ENCODE data around the gene INSR.

Gene INSR

DNA sequence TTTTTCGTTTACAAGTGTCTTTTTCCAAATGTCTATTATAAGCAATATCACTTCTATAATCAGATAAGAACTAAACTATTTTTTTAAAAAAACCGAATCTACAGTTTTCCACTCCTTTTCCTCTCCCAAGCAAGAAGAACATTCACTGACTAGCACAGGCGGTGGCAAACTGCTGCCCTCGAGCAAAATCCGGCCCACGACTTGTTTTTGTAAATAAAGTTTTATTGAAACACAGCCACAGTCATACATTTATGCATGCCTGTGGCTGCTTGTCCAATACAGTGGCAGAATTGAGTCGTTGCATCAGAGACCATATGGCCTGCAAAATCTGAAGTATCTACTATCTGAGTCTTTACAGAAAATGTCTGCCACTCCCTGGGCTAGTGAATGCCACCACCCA is 27.4 kb downstream of the INSR start:
- DNase-seq (ENCODE audit: low read depth), result no peak
- TF ChIP-seq, protein P1, sequence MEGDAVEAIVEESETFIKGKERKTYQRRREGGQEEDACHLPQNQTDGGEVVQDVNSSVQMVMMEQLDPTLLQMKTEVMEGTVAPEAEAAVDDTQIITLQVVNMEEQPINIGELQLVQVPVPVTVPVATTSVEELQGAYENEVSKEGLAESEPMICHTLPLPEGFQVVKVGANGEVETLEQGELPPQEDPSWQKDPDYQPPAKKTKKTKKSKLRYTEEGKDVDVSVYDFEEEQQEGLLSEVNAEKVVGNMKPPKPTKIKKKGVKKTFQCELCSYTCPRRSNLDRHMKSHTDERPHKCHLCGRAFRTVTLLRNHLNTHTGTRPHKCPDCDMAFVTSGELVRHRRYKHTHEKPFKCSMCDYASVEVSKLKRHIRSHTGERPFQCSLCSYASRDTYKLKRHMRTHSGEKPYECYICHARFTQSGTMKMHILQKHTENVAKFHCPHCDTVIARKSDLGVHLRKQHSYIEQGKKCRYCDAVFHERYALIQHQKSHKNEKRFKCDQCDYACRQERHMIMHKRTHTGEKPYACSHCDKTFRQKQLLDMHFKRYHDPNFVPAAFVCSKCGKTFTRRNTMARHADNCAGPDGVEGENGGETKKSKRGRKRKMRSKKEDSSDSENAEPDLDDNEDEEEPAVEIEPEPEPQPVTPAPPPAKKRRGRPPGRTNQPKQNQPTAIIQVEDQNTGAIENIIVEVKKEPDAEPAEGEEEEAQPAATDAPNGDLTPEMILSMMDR (conservative IDR thresholded peaks at IDR 0.05; ENCODE audit: control insufficient read depth, insufficient read depth, low read depth, low read length), result no peak
- H3K4me3 ChIP-seq (ENCODE audit: control insufficient read depth, low read depth, low read length), result no peak overlapping the region

DNA sequence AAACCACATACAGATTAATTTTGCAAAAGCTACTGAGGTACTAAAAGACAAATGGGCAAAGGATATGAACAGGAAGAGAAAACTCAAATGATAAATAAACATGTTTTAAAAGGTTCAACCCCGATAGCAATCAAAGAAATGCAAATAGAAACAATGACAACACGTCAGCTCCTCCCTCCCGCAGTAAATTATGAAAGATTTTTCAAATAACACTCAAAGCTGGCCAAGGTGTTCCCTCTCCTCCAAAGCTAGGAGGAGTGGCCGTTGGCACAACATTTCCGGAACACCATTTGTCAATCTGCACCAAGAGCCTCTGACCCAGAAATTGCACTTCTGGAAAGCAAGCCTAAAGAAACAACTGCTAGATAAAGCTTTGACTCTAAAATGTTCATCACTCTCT is 28.3 kb downstream of the INSR start:
- no peak for DNase-seq (ENCODE audit: low read depth)
- H3K4me3 ChIP-seq (ENCODE audit: control insufficient read depth, low read depth, low read length), result no peak overlapping the region
- TF ChIP-seq, protein P1 (conservative IDR thresholded peaks at IDR 0.05; ENCODE audit: control insufficient read depth, insufficient read depth, low read depth, low read length), result no peak

DNA sequence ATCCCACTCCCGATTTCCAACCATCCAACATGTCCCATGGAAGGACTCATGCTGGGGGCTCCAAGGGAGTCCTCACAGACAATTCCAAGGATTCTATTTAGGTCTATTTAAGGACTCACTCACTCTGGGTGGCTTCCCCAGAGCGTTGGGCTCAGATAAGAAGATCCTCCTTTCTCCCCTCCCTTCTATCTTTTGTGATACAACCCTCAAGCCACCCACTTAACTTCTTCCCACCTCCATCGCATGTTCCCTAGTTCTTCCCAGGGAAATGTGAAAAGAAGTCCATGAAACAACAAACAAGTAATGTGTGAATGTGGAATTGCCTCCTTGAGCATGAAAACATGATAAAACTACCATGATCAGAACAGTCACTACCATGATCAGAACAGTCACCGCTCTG is 29.4 kb downstream of the INSR start:
- H3K4me3 ChIP-seq (ENCODE audit: control insufficient read depth, low read depth, low read length), result no peak overlapping the region
- DNase-seq (ENCODE audit: low read depth), result no peak
- TF ChIP-seq, protein P1 (conservative IDR thresholded peaks at IDR 0.05; ENCODE audit: control insufficient read depth, insufficient read depth, low read depth, low read length), result no peak

DNA sequence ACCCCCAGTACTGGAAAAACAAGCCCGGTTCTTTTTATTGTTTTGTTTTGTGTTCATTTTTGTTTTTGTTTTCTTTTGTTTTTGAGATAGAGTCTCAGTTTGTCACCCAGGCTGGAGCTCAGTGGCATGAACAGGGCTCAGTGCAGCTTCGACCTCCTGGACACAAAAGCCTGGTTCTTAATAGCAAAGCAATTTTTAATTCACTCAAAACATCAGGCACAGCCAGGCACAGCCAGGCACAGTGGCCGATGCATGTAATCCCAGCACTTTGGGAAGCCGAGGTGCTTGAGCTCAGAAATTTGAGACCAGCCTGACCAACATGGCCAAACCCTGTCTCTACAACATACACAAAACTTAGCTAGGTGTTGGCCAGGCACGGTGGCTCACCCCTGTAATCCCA is 30.7 kb downstream of the INSR start:
- DNase-seq (ENCODE audit: low read depth), result no peak
- TF ChIP-seq, protein P1 (conservative IDR thresholded peaks at IDR 0.05; ENCODE audit: control insufficient read depth, insufficient read depth, low read depth, low read length), result no peak
- H3K4me3 ChIP-seq (ENCODE audit: control insufficient read depth, low read depth, low read length), result no peak overlapping the region

DNA sequence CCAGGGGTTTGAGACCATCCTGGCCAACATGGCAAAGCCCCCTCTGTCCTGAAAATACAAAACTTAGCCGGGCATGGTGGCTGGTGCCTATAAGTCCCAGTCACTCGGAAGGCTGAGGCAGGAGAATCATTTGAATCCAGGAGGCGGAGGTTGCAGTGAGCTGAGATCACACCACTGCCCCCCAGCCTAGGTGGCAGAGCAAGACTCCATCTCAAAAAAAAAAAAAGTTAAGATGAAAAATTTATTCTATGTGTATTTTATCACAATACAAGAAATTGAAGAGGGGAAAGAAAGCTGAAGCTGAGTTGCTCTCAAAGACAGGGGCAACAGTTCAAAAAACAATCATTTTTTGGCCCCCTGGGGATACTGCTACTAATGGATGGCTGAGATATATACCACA is 31.1 kb downstream of the INSR start:
- TF ChIP-seq, protein P1 (conservative IDR thresholded peaks at IDR 0.05; ENCODE audit: control insufficient read depth, insufficient read depth, low read depth, low read length), result no peak
- DNase-seq (ENCODE audit: low read depth), result no peak
- H3K4me3 ChIP-seq (ENCODE audit: control insufficient read depth, low read depth, low read length), result no peak overlapping the region

DNA sequence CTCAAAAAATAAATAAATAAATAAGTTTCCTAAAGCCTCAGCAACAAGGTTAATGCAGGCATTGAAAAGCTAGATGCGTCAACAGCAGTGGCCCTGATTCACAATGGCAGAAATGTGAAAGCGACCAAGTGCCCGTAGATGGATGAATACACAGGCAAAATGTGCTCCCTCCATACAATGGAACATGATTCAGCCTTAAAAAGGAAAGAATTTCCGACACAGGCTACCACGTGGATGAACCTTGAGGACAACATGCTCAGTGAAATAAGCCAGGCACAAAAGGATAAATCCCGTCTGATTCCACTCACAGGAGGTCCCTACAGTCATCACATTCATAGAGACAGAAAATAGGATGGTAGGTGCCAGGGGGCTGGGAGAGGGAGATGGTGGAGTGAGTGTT is 31.7 kb downstream of the INSR start:
- TF ChIP-seq, protein P1 (conservative IDR thresholded peaks at IDR 0.05; ENCODE audit: control insufficient read depth, insufficient read depth, low read depth, low read length), result no peak
- H3K4me3 ChIP-seq (ENCODE audit: control insufficient read depth, low read depth, low read length), result no peak overlapping the region
- no peak for DNase-seq (ENCODE audit: low read depth)

DNA sequence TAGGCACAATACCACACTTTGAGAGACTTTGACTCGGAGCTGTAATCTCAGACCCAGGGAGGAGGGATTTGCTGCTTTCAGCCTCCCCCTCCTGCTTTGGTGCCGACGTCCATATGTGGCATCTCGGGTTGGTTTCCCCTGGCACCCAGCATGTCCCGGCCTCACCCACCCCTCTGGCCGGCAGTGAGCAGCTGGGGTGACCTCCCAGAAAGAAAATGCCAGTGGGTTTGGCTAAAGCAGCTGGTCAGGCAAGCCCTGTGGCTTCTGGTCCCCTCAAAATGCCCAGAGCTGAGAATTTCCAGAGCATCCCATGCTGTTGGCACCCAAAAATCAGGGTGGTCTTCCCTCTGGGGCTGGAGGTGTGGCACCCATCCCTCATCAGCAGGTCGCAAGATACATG is 34.1 kb downstream of the INSR start:
- no peak for DNase-seq (ENCODE audit: low read depth)
- H3K4me3 ChIP-seq (ENCODE audit: control insufficient read depth, low read depth, low read length), result no peak overlapping the region
- TF ChIP-seq, protein P1 (conservative IDR thresholded peaks at IDR 0.05; ENCODE audit: control insufficient read depth, insufficient read depth, low read depth, low read length), result no peak

Data from fibroblast of mammary gland (primary cell).